BJ (cell line): Measurements from ENCODE around the gene PLD3. TPM values are rescaled to one million over a fixed set of nuclear protein-coding genes. Genes with fewer than 3 reads are reported as not detected.

Experiments
- CTCF ChIA-PET: fragments of 350-600 bp; formaldehyde crosslinking; extraction: SDS; loops from one replicate; lab custom pipeline; 2021; ENCODE audit warnings: antibody characterized with exemption, inconsistent platforms; lab: Yijun Ruan, JAX
- POLR2A ChIA-PET: fragments of 300-600 bp; sonication (Branson Sonifier 250); formaldehyde crosslinking; extraction: SDS; loops from one replicate; lab custom pipeline; 2021; ENCODE audit warnings: antibody characterized with exemption; lab: Charles Lee
- DNase-seq: peaks from one replicate; pipeline ENCODE4 v3.0.0-alpha.2; 2011; ENCODE audit warnings: low read depth
- H3K27me3 ChIP-seq: 2 replicates; pipeline ENCODE4 v1.6.0; 2011; ENCODE audit warnings: low read length; ENCODE audit not compliant: control insufficient read depth, insufficient read depth
- H3K36me3 ChIP-seq: 2 replicates; pipeline ENCODE4 v1.5.1; 2011; ENCODE audit warnings: low read length; ENCODE audit not compliant: control insufficient read depth, insufficient read depth
- H3K4me3 ChIP-seq: 2 replicates; pipeline ENCODE4 v1.5.1; 2011; ENCODE audit warnings: low read depth, mild to moderate bottlenecking, control low read depth, low read length
- polyA plus RNA-seq: library from polyadenylated mRNA; depleted of rRNA; stranded (reverse); fragments of >200 nt; gene quantifications from 2 replicates; pipeline ENCODE4 v1.2.3, GENCODE V29; 2011; rRNA removed
- small RNA-seq: library from RNA; depleted of rRNA; stranded (forward); fragments of <200 nt; gene quantifications from one replicate; pipeline ENCODE3, GENCODE V24; 2012; ENCODE audit warnings: low replicate concordance, low read depth; ENCODE audit not compliant: insufficient read length
- TF ChIP-seq, protein P1 (sequence below): IDR thresholded peaks from 2 replicates; pipeline ENCODE4 v1.5.1; 2011; ENCODE audit warnings: low read depth, mild to moderate bottlenecking, control low read depth, inconsistent platforms, low read length, moderate library complexity; ENCODE audit not compliant: insufficient read depth

PLD3 gene
- polyA plus RNA-seq, 1 experiment = 571 TPM

DNA sequence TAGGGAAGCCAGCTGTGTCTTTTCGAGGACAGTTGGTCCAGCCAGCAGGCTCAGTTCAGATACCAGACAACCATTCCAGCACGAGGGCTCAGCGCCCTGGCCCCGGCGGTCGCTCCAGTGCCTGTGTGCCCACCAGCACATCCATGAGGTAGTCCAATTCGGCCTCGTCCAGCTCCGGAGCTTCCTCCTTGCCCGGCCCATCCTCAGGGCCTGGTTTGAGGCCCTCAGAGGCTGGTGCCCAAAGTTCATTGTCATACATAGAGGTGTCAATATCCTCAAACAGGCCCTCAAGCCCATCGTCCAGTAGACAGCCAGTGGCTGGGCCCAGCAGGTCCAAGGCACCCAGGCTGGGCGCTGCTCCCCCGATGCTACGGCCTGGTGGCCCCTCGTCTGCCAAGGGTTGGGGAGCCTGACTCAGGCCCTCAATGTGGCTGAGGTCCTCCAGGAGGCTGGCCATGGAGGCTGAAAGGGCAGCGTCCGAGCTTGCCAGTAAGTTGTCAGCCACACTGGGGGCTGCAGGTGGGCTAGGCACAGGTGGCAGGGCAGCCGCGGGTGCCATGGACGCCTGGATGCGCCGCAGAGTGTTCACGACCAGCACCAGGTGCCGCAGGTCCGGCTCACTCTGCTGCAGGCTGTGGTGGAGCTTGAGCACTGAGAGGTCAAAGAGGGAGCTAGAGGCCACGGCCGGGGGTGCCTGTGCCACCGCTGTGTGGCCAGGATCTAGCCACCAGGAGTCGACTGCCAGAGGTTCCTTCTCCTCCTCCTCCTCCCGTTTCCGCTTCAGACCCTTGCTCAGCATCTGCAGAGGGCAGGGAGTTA is 74.5 kb downstream of the PLD3 start:
- ChIA-PET CTCF (interaction anchor here (1.5 to 2.3 kb wide), 3 partner anchors 11 to 22 kb away, joined by 4 to 11 read pairs (median 11); no protein-coding TSS in a partner anchor), POLR2A (no interaction called here)
- Histone ChIP-seq H3K36me3 (peaks cover 8% of the 10 kb centered on the region), H3K4me3 (no peak overlapping the region), H3K27me3 (no peaks in the 10 kb centered on the region)
- DNase-seq = no peak
- TF ChIP-seq, protein P1, sequence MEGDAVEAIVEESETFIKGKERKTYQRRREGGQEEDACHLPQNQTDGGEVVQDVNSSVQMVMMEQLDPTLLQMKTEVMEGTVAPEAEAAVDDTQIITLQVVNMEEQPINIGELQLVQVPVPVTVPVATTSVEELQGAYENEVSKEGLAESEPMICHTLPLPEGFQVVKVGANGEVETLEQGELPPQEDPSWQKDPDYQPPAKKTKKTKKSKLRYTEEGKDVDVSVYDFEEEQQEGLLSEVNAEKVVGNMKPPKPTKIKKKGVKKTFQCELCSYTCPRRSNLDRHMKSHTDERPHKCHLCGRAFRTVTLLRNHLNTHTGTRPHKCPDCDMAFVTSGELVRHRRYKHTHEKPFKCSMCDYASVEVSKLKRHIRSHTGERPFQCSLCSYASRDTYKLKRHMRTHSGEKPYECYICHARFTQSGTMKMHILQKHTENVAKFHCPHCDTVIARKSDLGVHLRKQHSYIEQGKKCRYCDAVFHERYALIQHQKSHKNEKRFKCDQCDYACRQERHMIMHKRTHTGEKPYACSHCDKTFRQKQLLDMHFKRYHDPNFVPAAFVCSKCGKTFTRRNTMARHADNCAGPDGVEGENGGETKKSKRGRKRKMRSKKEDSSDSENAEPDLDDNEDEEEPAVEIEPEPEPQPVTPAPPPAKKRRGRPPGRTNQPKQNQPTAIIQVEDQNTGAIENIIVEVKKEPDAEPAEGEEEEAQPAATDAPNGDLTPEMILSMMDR = no peak

DNA sequence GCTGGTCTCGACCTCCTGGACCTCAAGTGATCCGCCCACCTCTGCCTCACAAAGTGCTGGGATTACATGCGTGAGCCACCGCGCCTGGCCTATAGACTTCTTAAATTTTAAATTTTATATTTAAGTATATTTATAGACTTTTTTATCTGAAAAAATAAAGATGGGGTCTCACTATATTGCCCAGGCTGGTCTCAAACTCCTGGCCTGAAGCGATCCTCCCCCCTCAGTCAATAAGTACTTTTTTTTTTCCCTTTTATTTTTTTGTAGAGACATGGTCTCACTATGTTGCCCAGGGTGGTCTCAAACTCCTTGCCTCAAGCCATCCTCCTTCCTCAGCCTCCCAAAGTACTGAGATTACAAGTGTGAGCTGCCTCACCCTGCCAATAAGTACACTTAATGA is 75.4 kb downstream of the PLD3 start:
- ChIA-PET CTCF (interaction anchor here (1.2 to 2.3 kb wide), 5 partner anchors 10 to 210 kb away, joined by 3 to 11 read pairs (median 7); partner anchors contain the start of gene PRX), POLR2A (no interaction called here)
- no peak for DNase-seq
- peaks cover 8% of the 10 kb centered on the region for H3K36me3 ChIP-seq
- TF ChIP-seq, protein P1 = no peak
- peak overlapping the region; percentile 61; the same call in 1 of the 2 replicates for H3K4me3 ChIP-seq
- no peaks in the 10 kb centered on the region for H3K27me3 ChIP-seq

DNA sequence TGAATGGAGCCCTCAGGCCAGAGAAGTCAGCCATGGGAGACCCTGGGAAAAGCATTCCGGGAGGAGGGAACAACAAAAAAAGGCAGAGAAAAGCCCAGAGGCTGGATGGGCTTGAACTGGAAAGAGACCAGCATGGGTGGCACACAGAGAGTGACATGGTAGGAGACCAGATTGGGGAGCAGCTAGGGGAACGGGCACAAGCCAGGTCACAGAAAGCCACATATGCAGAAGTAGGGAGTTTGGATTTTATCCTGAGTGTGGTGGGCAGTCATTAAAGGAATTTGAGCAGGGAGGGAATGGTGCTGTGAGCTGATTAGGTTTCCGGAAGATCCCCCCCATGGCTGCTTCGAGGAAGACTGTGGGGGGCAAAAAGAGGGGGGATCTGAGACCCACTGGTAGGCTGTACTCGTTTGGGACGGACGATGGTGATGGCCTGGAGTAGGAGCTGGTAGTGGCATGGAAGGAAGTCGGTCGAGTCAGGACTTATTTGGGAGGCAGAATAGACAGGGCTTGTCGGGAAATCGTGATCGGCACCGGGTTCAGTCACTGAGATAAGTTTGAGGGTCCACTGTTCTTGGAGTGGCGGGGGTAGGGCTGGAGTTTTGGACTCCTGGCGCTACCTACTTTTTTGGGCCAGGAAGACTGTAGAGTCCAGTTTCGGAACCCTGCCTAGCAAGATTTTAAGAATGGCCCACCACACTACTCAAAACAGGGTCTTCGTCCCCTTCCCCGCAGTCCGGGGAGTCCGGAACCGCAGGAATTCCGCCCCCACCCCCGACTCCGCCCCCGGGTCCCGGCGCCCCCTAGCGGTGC is 76.3 kb downstream of the PLD3 start:
- Histone ChIP-seq H3K27me3 (no peaks in the 10 kb centered on the region), H3K4me3 (peak overlapping the region; percentile 61), H3K36me3 (peaks cover 8% of the 10 kb centered on the region)
- ChIA-PET CTCF (interaction anchor here (0.9 to 2.3 kb wide), 8 partner anchors 9 to 209 kb away, joined by 3 to 11 read pairs (median 6); partner anchors contain the start of gene PRX), POLR2A (no interaction called here)
- DNase-seq = no peak
- TF ChIP-seq, protein P1 = no peak

DNA sequence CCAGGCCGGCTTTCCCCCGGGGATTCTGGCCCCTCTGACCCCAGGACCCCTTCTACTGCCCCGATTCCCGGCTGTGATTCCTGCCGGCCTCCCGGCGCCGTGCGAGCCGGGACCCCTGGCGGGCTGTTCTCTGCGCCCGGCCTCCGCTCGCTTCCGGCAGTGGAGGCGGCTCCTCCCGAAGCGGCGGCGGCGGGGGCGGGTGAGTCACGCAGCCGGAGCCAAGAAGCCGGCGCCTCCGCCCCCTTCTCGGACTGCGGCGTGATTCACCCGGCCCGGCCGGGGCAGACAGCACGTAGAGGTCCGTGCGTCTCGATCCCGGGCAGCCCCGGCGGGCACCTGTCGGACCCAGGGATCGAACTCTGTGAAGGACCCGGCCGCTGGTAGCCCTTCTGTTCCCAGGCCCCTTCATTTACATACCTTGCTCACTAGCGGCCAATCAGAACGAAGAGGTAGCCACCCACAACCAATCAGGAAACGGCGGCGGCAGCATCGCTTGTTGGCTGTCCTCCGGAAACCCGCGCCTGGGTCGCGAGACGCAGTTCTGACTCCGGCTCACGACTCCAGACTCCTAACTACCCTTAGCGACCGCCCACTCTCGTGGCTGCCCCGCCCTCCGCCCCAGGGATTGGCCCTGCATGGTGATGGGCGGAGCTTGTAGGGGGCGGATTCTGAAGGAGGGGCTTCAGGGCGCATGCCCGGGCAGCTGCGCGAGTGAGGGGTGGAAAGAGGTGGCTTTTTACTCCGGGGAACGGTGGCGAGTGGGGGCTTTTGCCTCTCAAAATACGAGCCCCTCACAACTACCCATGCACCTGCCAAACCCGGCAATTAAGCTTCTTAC is 77.2 kb downstream of the PLD3 start, which contains the start of gene SERTAD1:
Gene SERTAD1, minus strand, starts transcription at position 543 of the 838 bp plus-strand sequence. CDS start 2,446 bp downstream, outside the sequence.
- Histone ChIP-seq H3K4me3 (peak within 1 kb of the TSS; percentile 61), H3K27me3 (no peaks in the 10 kb centered on the region), H3K36me3 (peaks cover 8% of the 10 kb centered on the region)
- POLR2A ChIA-PET = interaction anchor here (0.6 to 1.1 kb wide), 7 partner anchors 17 to 325 kb away, joined by 3 to 9 read pairs (median 3); partner anchors contain the start of genes C19orf47, PLD3 and SNRPA
- CTCF ChIA-PET = interaction anchor here (0.7 to 2.3 kb wide), 9 partner anchors 9 to 209 kb away, joined by 3 to 11 read pairs (median 6); no protein-coding TSS in a partner anchor
- DNase-seq = peak; percentile 94
- TF ChIP-seq, protein P1 = peak; percentile 83

Small RNA genes within 50 kb of the gene (small RNA-seq; reads per million reads assigned to genes)
- gene MIR6796 (not detected), gene RF00019 (not detected), gene RNU6-945P (not detected)

Other genes starting within 250 kb of the PLD3 start
- gene MAP3K10, start 157.3 kb upstream of the PLD3 start, polyA plus RNA-seq = 3.6 and 3.7 TPM in 2 replicates
- not detected in 2 replicates for gene TTC9B, start 130.3 kb upstream of the PLD3 start, polyA plus RNA-seq
- gene CCNP, start 122.0 kb upstream of the PLD3 start, polyA plus RNA-seq = 0.06 and 0.17 TPM in 2 replicates
- 113 and 162 TPM in 2 replicates for gene AKT2, start 63.4 kb upstream of the PLD3 start, polyA plus RNA-seq
- gene C19orf47, start 298 bp upstream of the PLD3 start, polyA plus RNA-seq = 14.7 and 25.2 TPM in 2 replicates
- 0.10 and 0.21 TPM in 2 replicates for gene HIPK4, start 41.5 kb downstream of the PLD3 start, polyA plus RNA-seq
- 1.9 and 2.4 TPM in 2 replicates for gene PRX, start 64.7 kb downstream of the PLD3 start, polyA plus RNA-seq
- 14.5 and 21.9 TPM in 2 replicates for gene SERTAD1, start 77.3 kb downstream of the PLD3 start, polyA plus RNA-seq
- gene SERTAD3, start 95.6 kb downstream of the PLD3 start, polyA plus RNA-seq = 20.1 and 22.3 TPM in 2 replicates
- gene BLVRB, start 117.0 kb downstream of the PLD3 start, polyA plus RNA-seq = 41.5 and 71.4 TPM in 2 replicates
- 0.29 and 0.93 TPM in 2 replicates for gene SPTBN4, start 118.3 kb downstream of the PLD3 start, polyA plus RNA-seq
- gene SHKBP1, start 228.2 kb downstream of the PLD3 start, polyA plus RNA-seq = 35.5 and 59.0 TPM in 2 replicates